Measurements from ENCODE around the gene MAN2A2. TPM values are rescaled to one million over a fixed set of nuclear protein-coding genes. Genes with fewer than 3 reads are reported as not detected.
"Not testable (repeated sequence)": the region's sequence is repeated elsewhere in the genome, so short reads cannot be mapped to it uniquely, and the experiment has no call there.

MAN2A2 gene
- total RNA-seq, 1 donor from 2014 or later: 60.2 TPM

DNA sequence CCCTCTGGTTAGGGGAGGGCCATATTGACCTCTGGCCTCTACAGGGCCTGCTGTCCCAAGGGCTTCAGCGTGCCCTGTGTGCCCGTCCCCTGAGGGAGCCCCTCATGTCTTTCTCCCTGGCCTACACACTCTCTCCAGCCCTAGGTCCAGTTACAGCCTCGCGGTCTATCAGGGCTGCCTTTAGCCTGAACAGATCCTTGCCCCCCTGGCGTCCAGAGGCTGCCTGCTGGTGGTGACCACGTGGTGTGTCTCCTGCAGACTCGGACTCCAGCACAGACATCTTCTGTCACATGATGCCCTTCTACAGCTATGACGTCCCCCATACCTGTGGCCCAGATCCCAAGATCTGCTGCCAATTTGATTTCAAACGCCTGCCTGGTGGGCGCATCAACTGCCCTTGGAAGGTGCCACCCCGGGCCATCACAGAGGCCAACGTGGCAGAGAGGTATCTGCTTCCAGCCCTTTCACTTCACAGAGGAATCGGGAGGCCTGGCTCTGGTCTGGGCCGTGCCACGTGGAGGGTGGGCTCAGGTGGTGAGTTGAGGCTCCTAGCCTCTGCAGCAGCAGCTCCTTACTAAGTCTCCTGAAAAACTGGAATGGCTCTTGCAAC is 4.1 kb downstream of the MAN2A2 start:
- Mint-ChIP-seq H3K4me1 (ENCODE audit: unreplicated experiment) (no peaks in the 10 kb centered on the region), H3K4me3 (no peak overlapping the region), H3K9me3 (no peaks in the 10 kb centered on the region), H3K27me3 (no peaks in the 10 kb centered on the region), H3K36me3 (peaks cover 10% of the 10 kb centered on the region), H3K27ac (no peak overlapping the region)
- TF ChIP-seq, protein P1, sequence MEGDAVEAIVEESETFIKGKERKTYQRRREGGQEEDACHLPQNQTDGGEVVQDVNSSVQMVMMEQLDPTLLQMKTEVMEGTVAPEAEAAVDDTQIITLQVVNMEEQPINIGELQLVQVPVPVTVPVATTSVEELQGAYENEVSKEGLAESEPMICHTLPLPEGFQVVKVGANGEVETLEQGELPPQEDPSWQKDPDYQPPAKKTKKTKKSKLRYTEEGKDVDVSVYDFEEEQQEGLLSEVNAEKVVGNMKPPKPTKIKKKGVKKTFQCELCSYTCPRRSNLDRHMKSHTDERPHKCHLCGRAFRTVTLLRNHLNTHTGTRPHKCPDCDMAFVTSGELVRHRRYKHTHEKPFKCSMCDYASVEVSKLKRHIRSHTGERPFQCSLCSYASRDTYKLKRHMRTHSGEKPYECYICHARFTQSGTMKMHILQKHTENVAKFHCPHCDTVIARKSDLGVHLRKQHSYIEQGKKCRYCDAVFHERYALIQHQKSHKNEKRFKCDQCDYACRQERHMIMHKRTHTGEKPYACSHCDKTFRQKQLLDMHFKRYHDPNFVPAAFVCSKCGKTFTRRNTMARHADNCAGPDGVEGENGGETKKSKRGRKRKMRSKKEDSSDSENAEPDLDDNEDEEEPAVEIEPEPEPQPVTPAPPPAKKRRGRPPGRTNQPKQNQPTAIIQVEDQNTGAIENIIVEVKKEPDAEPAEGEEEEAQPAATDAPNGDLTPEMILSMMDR (conservative IDR thresholded peaks at IDR 0.05): no peak
- DNase-seq (ENCODE audit: extremely low spot score, unreplicated experiment): no peak

GRCh38 chr15:90907838-90908507 is 4.9 kb downstream of the MAN2A2 start:
- no peak overlapping the region for H3K4me3 Mint-ChIP-seq
- TF ChIP-seq, protein P1 (conservative IDR thresholded peaks at IDR 0.05): no peak
- peaks cover 10% of the 10 kb centered on the region for H3K36me3 Mint-ChIP-seq
- no peak overlapping the region for H3K27ac Mint-ChIP-seq
- no peak for DNase-seq (ENCODE audit: extremely low spot score, unreplicated experiment)
- H3K4me1 Mint-ChIP-seq (ENCODE audit: unreplicated experiment): no peaks in the 10 kb centered on the region
- no peaks in the 10 kb centered on the region for H3K9me3 Mint-ChIP-seq
- H3K27me3 Mint-ChIP-seq: no peaks in the 10 kb centered on the region

DNA sequence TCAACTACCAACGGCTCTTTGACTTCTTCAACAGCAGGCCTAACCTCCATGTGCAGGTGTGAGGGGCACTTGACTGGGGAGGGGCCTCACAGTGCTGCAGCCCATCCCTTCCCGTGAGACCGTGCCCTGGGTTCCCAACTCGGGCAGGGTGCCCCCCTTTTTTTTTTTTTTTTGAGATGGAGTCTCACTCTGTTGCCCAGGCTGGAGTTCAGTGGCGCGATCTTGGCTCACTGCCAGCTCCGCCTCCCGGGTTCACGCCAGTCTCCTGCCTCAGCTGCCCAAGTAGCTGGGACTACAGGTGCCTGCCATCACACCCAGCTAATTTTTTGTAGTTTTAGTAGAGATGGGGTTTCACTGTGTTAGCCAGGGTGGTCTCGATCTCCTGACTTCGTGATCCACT is 6.3 kb downstream of the MAN2A2 start:
- not testable (repeated sequence) for H3K4me3 Mint-ChIP-seq; H3K27me3 Mint-ChIP-seq; H3K36me3 Mint-ChIP-seq; H3K9me3 Mint-ChIP-seq; H3K27ac Mint-ChIP-seq; H3K4me1 Mint-ChIP-seq (ENCODE audit: unreplicated experiment); DNase-seq (ENCODE audit: extremely low spot score, unreplicated experiment)

DNA sequence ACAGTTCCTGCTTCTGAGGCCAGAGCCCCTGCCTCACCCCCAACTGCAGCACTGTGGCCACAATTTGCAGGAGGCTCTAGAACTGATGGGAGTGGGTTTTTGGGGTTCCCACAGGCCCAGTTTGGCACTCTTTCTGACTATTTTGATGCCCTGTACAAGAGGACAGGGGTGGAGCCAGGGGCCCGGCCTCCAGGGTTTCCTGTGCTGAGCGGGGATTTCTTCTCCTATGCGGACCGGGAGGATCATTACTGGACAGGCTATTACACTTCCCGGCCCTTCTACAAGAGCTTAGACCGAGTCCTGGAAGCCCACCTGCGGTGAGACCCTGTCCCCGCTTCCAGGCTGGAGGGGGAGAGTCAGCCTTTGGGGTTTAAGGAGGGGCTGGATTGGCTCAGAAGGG is 6.9 kb downstream of the MAN2A2 start:
- TF ChIP-seq, protein P1 (conservative IDR thresholded peaks at IDR 0.05): no peak
- H3K27me3 Mint-ChIP-seq: no peaks in the 10 kb centered on the region
- H3K4me3 Mint-ChIP-seq: no peak overlapping the region
- DNase-seq (ENCODE audit: extremely low spot score, unreplicated experiment): no peak
- H3K4me1 Mint-ChIP-seq (ENCODE audit: unreplicated experiment): no peaks in the 10 kb centered on the region
- no peak overlapping the region for H3K27ac Mint-ChIP-seq
- no peaks in the 10 kb centered on the region for H3K9me3 Mint-ChIP-seq
- H3K36me3 Mint-ChIP-seq: peaks cover 10% of the 10 kb centered on the region

DNA sequence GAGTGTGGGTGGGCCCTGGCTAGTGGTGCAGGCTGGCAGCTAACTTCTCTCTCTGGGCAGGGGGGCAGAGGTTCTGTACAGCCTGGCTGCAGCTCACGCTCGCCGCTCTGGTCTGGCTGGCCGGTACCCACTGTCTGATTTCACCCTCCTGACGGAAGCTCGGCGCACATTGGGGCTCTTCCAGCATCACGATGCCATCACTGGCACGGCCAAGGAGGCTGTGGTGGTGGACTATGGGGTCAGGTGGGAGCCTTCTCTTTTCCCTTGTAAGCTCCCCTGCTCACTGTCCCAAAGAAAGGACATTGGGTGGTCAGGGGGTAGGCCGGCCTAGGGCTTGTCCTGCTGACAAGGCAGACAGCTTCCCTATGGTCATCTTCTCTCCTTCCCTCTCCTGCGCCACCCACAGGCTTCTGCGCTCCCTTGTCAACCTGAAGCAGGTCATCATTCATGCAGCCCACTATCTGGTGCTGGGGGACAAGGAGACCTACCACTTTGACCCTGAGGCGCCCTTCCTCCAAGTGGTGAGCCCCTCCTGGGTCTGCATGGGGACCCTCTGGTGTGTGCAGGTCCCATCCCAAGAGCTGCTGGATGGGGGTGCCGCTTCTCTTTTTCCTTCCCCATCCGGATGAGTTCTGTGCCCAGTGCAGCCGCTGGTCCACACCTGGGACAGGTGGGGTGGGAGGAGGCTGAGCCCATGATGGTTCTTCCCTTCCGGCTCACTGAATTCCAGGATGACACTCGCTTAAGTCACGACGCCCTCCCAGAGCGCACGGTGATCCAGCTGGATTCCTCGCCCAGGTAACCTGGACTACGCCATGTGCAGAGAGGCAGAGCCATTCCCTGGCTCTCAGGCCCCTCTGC is 7.6 kb downstream of the MAN2A2 start:
- no peak for DNase-seq (ENCODE audit: extremely low spot score, unreplicated experiment)
- no peaks in the 10 kb centered on the region for H3K27me3 Mint-ChIP-seq
- no peaks in the 10 kb centered on the region for H3K9me3 Mint-ChIP-seq
- H3K4me3 Mint-ChIP-seq: no peak overlapping the region
- H3K4me1 Mint-ChIP-seq (ENCODE audit: unreplicated experiment): no peaks in the 10 kb centered on the region
- H3K27ac Mint-ChIP-seq: no peak overlapping the region
- peaks cover 5% of the 10 kb centered on the region for H3K36me3 Mint-ChIP-seq
- TF ChIP-seq, protein P1 (conservative IDR thresholded peaks at IDR 0.05): no peak

- no peaks in the 10 kb centered on the region for H3K36me3 Mint-ChIP-seq
- DNase-seq (ENCODE audit: extremely low spot score, unreplicated experiment): no peak
- no peak overlapping the region for H3K27ac Mint-ChIP-seq
- H3K27me3 Mint-ChIP-seq: no peaks in the 10 kb centered on the region
- no peak overlapping the region for H3K4me3 Mint-ChIP-seq
- no peaks in the 10 kb centered on the region for H3K9me3 Mint-ChIP-seq
- H3K4me1 Mint-ChIP-seq (ENCODE audit: unreplicated experiment): no peaks in the 10 kb centered on the region
- TF ChIP-seq, protein P1 (conservative IDR thresholded peaks at IDR 0.05): no peak
These were observed 8.2 kb downstream of the MAN2A2 start for GRCh38 chr15:90911302-90911623.

Data from type B pancreatic cell (in vitro differentiated cells).